NB4 (cell line): ENCODE measurements around the gene SH3YL1.
"Not testable (repeated sequence)": the region's sequence is repeated elsewhere in the genome, so short reads cannot be mapped to it uniquely, and the experiment has no call there.

Source experiments
- DNase-seq: peaks from one replicate; pipeline ENCODE4 v3.0.0; 2010; ENCODE audit warnings: low read depth
- H3K4me3 ChIP-seq: one replicate; pipeline ENCODE4 v1.5.1; 2011; ENCODE audit warnings: mild to moderate bottlenecking, low read depth, low read length, moderate library complexity
- MYC ChIP-seq: IDR thresholded peaks from 2 replicates; pipeline ENCODE4 v1.6.1; 2011; ENCODE audit warnings: low read depth, low read length
- POLR2A ChIP-seq: IDR thresholded peaks from 2 replicates; pipeline ENCODE4 v1.6.1; 2011; ENCODE audit warnings: mild to moderate bottlenecking; ENCODE audit not compliant: insufficient read length; ENCODE audit errors: extremely low read depth
- TF ChIP-seq, protein P1 (sequence below): IDR thresholded peaks from 2 replicates; pipeline ENCODE4 v1.6.1; 2011; ENCODE audit warnings: low read depth, low read length
- TF ChIP-seq, protein P2 (sequence below): IDR thresholded peaks from one replicate; pipeline ENCODE4 v1.5.1; 2012; ENCODE audit warnings: low read depth, low read length

The SH3YL1 gene

DNA sequence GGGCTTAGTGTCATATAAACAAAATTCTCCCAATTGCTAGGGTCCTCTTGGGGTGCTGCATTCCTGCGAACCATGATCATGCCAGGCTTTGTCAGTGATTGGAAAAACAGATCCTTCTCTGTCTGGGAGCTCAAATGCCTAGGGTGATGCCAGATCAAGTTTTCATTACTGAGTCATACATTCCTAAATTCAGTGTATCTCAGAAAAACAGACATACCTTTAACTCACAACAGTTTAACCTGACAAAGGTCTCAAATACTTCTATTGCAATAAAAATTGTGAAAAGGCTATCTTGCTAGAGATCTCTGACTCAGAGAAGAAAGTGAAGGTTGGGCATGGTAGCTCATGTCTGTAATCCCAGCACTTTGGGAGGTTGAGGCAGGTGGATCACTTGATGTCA is 86.9 kb downstream of the SH3YL1 start:
- no peak for DNase-seq
- TF ChIP-seq, protein P1, sequence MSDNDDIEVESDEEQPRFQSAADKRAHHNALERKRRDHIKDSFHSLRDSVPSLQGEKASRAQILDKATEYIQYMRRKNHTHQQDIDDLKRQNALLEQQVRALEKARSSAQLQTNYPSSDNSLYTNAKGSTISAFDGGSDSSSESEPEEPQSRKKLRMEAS, result no peak
- TF ChIP-seq MYC (no peak), POLR2A (no peak)
- TF ChIP-seq, protein P2, sequence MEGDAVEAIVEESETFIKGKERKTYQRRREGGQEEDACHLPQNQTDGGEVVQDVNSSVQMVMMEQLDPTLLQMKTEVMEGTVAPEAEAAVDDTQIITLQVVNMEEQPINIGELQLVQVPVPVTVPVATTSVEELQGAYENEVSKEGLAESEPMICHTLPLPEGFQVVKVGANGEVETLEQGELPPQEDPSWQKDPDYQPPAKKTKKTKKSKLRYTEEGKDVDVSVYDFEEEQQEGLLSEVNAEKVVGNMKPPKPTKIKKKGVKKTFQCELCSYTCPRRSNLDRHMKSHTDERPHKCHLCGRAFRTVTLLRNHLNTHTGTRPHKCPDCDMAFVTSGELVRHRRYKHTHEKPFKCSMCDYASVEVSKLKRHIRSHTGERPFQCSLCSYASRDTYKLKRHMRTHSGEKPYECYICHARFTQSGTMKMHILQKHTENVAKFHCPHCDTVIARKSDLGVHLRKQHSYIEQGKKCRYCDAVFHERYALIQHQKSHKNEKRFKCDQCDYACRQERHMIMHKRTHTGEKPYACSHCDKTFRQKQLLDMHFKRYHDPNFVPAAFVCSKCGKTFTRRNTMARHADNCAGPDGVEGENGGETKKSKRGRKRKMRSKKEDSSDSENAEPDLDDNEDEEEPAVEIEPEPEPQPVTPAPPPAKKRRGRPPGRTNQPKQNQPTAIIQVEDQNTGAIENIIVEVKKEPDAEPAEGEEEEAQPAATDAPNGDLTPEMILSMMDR, result no peak
- H3K4me3 ChIP-seq, result no peak overlapping the region

DNA sequence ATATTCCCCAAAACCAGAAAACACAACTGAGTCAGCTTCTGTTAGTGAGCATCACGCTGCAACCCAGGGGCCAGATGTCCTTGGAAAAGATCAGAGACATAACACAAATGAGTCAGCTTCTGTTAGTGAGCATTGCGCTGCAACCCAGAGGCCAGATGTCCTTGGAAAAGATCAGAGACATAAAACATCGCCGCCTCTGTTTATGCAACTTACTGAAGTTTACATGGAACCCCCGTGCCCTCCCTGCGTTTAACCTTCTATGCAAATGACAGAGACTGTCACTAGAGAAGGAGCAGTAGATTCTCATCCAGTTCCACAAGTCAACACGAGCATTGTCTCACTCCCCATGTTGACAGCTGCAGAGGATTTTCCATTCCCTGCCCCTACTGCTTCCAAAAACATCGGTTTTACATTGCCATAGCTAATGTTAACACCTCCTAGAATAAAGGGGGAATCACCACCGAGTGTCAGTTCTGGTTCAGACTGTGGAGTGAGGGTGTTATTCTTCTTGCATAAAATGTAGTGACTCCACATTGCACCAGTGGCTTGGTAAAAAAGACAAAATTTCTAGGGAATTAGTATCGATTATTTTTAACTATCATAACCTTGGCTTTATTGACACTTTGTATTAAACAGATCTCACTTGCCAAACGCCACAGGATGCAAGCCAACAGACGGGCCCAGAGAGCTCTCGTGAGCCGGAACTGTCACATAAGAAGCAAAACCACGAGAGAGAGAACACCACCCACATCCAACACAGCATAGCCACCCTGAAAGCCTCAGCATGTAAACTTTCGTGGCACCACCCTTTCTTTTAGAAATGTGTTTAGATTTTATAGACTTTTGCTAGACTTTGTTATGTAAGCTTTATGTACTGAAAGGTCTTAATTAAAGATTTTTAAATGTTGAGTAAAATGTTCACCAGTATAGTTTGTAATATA is 87.7 kb downstream of the SH3YL1 start:
- H3K4me3 ChIP-seq, result no peak overlapping the region
- no peak for DNase-seq
- TF ChIP-seq, protein P1, result no peak
- no peak for TF ChIP-seq POLR2A
- no peak for TF ChIP-seq MYC
- TF ChIP-seq, protein P2, result no peak

DNA sequence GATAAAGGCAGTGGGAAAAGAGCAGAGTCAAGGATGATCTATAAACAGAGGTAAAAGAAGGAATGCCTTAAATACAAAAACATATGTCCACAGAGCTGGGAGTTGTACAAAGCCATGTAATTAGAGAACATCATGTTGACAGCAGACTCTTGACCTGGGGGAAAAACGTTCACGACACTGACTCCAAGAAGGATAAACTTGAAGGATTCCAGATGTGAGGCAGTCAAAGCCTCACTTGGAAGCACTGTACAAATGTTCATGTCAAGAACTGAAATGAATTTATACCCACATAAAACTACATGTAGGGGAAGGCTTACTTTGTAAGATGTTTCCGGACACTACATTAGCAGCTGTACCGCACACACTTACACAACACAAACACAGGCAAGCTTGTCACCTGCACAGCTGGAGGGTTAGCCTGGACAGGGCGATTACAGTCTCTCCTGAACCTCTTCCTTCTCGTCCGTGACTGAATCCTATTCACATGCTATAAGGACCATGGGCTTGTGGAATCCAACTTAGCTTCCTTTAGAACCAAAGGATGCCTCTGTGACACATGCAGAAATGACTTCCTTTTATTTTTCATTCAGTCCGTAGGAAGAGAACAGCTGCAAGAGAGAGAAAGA is 88.6 kb downstream of the SH3YL1 start:
- TF ChIP-seq, protein P1, result no peak
- TF ChIP-seq, protein P2, result no peak
- TF ChIP-seq POLR2A (no peak), MYC (no peak)

DNA sequence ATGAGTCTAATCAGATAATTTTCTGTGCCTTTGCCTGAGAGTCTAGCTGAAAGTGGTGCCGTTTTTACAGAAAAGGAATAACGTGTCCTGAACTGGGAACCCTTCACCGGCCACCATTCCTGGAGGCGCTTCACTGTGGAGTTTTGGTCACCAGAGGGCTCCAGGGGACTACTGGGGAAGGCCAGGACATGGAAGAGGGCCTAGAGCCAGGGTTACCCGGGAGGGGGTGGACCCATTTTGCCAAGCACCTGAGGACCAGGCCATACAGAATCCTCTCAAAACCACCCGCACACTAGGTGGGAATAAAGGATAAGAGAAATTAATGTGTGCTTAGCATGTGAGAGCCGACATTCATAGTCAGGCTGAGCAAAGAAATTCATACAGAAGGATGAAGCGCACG is 91.7 kb downstream of the SH3YL1 start:
- H3K4me3 ChIP-seq, DNase-seq: not testable (repeated sequence)

More for the DNA sequence above, 88.6 kb downstream of the SH3YL1 start:
- no peak for DNase-seq
- H3K4me3 ChIP-seq, result no peak overlapping the region

DNA sequence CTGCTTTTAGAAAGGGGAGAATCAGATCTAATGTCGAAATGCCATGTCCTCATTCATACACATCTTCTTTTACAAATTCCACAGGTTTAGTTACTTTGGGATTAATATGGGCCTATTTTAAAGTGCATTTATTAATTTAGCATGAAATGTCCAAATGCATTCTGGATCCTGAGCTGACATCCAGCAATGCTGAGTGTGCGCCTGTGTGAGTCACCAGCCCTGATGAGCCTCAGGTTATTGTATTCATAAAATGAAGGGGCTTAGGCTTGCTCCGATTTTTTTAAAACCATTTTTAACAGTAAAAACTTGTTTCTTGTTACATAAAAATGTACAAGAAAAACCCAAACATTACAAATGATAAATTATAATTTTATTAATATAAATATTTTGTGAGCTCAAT is 94.1 kb downstream of the SH3YL1 start:
- no peak overlapping the region for H3K4me3 ChIP-seq
- DNase-seq, result no peak
- TF ChIP-seq MYC (no peak), POLR2A (no peak)
- TF ChIP-seq, protein P2, result no peak
- TF ChIP-seq, protein P1, result no peak

More for the DNA sequence above, 91.7 kb downstream of the SH3YL1 start:
- TF ChIP-seq, protein P2, result peak; percentile 6
